Measurements from ENCODE around the gene SERP2. TPM values are rescaled to one million over a fixed set of nuclear protein-coding genes. Genes with fewer than 3 reads are reported as not detected.

The SERP2 gene
- total RNA-seq, 5 donors from 2014 or later (not counting 1 experiment from before 2014, with no cell fraction given) = 0.44 to 0.65 (median 0.47) TPM; not detected in 2

DNA sequence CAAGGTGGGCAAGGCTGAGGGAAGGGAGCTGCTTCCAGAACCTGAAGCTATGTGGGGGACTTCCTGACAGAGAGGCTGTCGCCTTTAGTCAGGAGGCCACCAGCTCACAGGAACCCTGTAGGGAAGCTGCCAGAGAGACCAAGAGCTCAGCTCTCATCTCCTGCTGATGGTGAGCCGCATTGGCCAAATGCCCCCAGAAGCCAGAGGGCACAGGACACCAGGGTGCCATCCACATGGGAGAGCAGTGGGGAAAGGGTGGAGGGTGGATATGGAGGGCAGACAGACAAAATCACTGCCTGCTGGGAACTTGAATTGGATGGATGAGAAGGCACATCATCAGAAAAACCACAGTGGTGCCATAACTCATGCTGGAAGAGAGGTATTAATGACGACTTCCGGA lies 36.0 kb downstream of the SERP2 start:
- Mint-ChIP-seq H3K9me3 (no peaks in the 10 kb centered on the region), H3K36me3 (no peaks in the 10 kb centered on the region), H3K27ac (no peak overlapping the region), H3K4me3 (no peak overlapping the region), H3K4me1 (peaks cover 0 to 5% (median 4%) of the 10 kb centered on the region in 3 donors), H3K27me3 (peaks cover 8 to 14% of the 10 kb centered on the region in 2 donors)
- DNase-seq = no peak
- H3K27ac ChIP-seq (ENCODE audit: low read length) = no peak overlapping the region
- H3K9me3 ChIP-seq = no peaks in the 10 kb centered on the region
- H3K4me3 ChIP-seq (ENCODE audit: control insufficient read depth in 1 of 2, extremely low read depth in 1 of 2, low read length in 1 of 2) = no peak overlapping the region
- POLR2A ChIA-PET = no interaction called here
- no peaks in the 10 kb centered on the region for H3K4me1 ChIP-seq (ENCODE audit: control insufficient read depth in 1 of 2, extremely low read depth in 1 of 2, insufficient read depth in 2 of 2, low read length in 2 of 2)
- CTCF ChIA-PET = no interaction called here
- H3K27me3 ChIP-seq (replicated peaks in 1 of 2; ENCODE audit: control insufficient read depth in 2 of 2, extremely low read depth in 1 of 2, insufficient read depth in 2 of 2, low read length in 1 of 2) = peaks cover 0 to 16% of the 10 kb centered on the region in 2 experiments
- WGBS (ENCODE audit: insufficient coverage) = 89% methylated on average over 3 of the region's 4 CpGs
- H3K36me3 ChIP-seq (ENCODE audit: control insufficient read depth in 2 of 2, extremely low read depth in 1 of 2, insufficient read depth in 1 of 2, low read length in 1 of 2) = no peaks in the 10 kb centered on the region
- ATAC-seq (replicated peaks in 1 of 4) = no peak

DNA sequence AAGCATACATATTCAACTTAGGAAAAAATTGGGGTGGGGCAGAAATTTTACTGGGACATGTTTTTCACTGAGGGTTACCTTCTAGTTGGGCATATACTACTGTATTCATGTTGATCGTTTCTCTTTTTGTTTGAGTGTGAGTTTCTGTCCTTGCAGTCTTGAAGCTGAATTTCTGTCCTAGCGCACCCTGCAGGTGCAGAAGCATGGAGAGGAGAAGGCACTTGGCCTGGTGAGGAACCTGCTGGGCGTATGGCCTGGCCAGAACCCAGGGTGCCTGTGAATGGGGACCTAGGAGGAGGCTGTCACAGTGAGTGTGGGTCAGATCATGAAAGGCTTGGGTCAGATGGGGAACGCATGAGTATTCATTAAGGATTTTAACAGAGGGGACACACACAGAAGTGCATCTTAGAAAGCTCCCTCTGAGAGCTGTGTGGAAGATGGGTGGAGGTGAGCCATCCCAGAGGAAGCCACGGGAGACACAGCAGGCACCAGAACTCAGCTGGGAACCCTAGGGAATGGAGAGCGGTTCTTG lies 36.8 kb downstream of the SERP2 start:
- ChIA-PET POLR2A (no interaction called here), CTCF (no interaction called here)
- H3K27ac Mint-ChIP-seq = no peak overlapping the region
- WGBS (ENCODE audit: insufficient coverage) = 74% methylated on average over 5 of the region's 6 CpGs
- Histone ChIP-seq H3K36me3 (ENCODE audit: control insufficient read depth in 2 of 2, extremely low read depth in 1 of 2, insufficient read depth in 1 of 2, low read length in 1 of 2) (no peaks in the 10 kb centered on the region), H3K27ac (ENCODE audit: low read length) (no peak overlapping the region), H3K9me3 (no peaks in the 10 kb centered on the region), H3K4me3 (ENCODE audit: control insufficient read depth in 1 of 2, extremely low read depth in 1 of 2, low read length in 1 of 2) (no peak overlapping the region), H3K4me1 (ENCODE audit: control insufficient read depth in 1 of 2, extremely low read depth in 1 of 2, insufficient read depth in 2 of 2, low read length in 2 of 2) (no peaks in the 10 kb centered on the region), H3K27me3 (replicated peaks in 1 of 2; ENCODE audit: control insufficient read depth in 2 of 2, extremely low read depth in 1 of 2, insufficient read depth in 2 of 2, low read length in 1 of 2) (peaks cover 0 to 14% of the 10 kb centered on the region in 2 experiments)
- H3K4me1 Mint-ChIP-seq = peaks cover 0 to 5% (median 4%) of the 10 kb centered on the region in 3 donors
- peaks cover 8 to 14% of the 10 kb centered on the region in 2 donors for H3K27me3 Mint-ChIP-seq
- no peak overlapping the region for H3K4me3 Mint-ChIP-seq
- H3K36me3 Mint-ChIP-seq = no peaks in the 10 kb centered on the region
- peak in 1 of 35 experiments; percentile 4 for DNase-seq
- no peaks in the 10 kb centered on the region for H3K9me3 Mint-ChIP-seq
- no peak for ATAC-seq (replicated peaks in 1 of 4)

DNA sequence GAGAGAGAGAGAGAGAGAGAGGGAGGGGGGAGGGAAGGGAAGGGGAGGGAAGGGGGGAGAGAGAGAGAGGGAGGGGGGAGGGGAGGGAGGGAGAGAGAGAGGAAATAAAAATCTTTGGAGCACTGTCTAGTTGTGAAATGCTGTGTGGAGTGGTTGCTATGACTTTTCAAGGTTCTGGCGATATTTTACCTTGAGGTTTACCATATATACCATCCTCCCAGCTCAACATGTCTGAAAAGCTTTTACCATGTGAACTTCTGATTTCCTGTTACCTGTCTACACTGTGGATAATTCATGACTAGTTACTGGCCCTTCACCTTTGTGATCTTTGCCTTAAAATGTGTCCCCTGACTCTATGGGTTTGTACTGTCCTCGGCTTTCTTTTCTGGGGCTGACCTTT lies 38.2 kb downstream of the SERP2 start:
- Mint-ChIP-seq H3K36me3 (no peaks in the 10 kb centered on the region), H3K9me3 (no peaks in the 10 kb centered on the region), H3K4me3 (no peak overlapping the region), H3K4me1 (peaks cover 0 to 5% (median 4%) of the 10 kb centered on the region in 3 donors), H3K27ac (no peak overlapping the region), H3K27me3 (peaks cover 8 to 10% of the 10 kb centered on the region in 2 donors)
- H3K4me1 ChIP-seq (ENCODE audit: control insufficient read depth in 1 of 2, extremely low read depth in 1 of 2, insufficient read depth in 2 of 2, low read length in 2 of 2) = no peaks in the 10 kb centered on the region
- H3K9me3 ChIP-seq = no peaks in the 10 kb centered on the region
- 40% methylated on average over 1 of the region's 2 CpGs for WGBS (ENCODE audit: insufficient coverage)
- ChIA-PET CTCF (no interaction called here), POLR2A (interaction anchor here in 1 of 2 donors (0.6 kb wide), 1 partner anchor 17 kb away, joined by 8 read pairs; no protein-coding TSS in a partner anchor)
- peaks cover 0 to 8% of the 10 kb centered on the region in 2 experiments for H3K27me3 ChIP-seq (replicated peaks in 1 of 2; ENCODE audit: control insufficient read depth in 2 of 2, extremely low read depth in 1 of 2, insufficient read depth in 2 of 2, low read length in 1 of 2)
- H3K27ac ChIP-seq (ENCODE audit: low read length) = no peak overlapping the region
- ATAC-seq (replicated peaks in 1 of 4) (no peak), DNase-seq (no peak)
- H3K4me3 ChIP-seq (ENCODE audit: control insufficient read depth in 1 of 2, extremely low read depth in 1 of 2, low read length in 1 of 2) = no peak overlapping the region
- no peaks in the 10 kb centered on the region for H3K36me3 ChIP-seq (ENCODE audit: control insufficient read depth in 2 of 2, extremely low read depth in 1 of 2, insufficient read depth in 1 of 2, low read length in 1 of 2)

- ChIA-PET POLR2A (no interaction called here), CTCF (no interaction called here)
- Mint-ChIP-seq H3K27ac (no peak overlapping the region), H3K9me3 (no peaks in the 10 kb centered on the region), H3K4me3 (no peak overlapping the region), H3K4me1 (peaks cover 0 to 5% (median 4%) of the 10 kb centered on the region in 3 donors), H3K36me3 (no peaks in the 10 kb centered on the region), H3K27me3 (peaks cover 3 to 10% of the 10 kb centered on the region in 2 donors)
- 96% methylated on average over 15 of the region's 16 CpGs for WGBS (ENCODE audit: insufficient coverage)
- H3K27me3 ChIP-seq (replicated peaks in 1 of 2; ENCODE audit: control insufficient read depth in 2 of 2, extremely low read depth in 1 of 2, insufficient read depth in 2 of 2, low read length in 1 of 2) = peaks cover 0 to 10% of the 10 kb centered on the region in 2 experiments
- no peaks in the 10 kb centered on the region for H3K4me1 ChIP-seq (ENCODE audit: control insufficient read depth in 1 of 2, extremely low read depth in 1 of 2, insufficient read depth in 2 of 2, low read length in 2 of 2)
- H3K27ac ChIP-seq (ENCODE audit: low read length) = no peak overlapping the region
- DNase-seq = no peak
- H3K36me3 ChIP-seq (ENCODE audit: control insufficient read depth in 2 of 2, extremely low read depth in 1 of 2, insufficient read depth in 1 of 2, low read length in 1 of 2) = no peaks in the 10 kb centered on the region
- H3K4me3 ChIP-seq (ENCODE audit: control insufficient read depth in 1 of 2, extremely low read depth in 1 of 2, low read length in 1 of 2) = no peak overlapping the region
- no peak for ATAC-seq (replicated peaks in 1 of 4)
- H3K9me3 ChIP-seq = no peaks in the 10 kb centered on the region
Observed at GRCh38 chr13:44412346-44412935, 38.8 kb downstream of the SERP2 start.

DNA sequence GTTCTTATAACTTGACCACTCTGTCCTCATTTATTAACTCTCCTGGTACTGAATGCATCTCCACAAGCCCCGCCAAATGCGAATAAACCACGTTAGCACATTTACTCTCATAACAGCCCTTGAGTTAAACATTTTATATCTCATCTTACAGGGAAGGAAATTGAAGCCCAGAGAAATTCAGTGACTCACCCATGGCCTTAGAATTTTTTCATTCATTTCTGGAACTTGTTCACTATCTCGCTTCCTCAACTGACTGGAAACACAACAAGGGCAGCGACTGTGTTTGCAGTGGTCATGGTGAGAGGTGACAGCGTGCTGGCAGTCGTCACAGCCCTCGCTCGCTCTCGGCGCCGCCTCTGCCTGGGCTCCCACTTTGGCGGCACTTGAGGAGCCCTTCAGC lies 39.5 kb downstream of the SERP2 start:
- Histone ChIP-seq H3K9me3 (no peaks in the 10 kb centered on the region), H3K27me3 (replicated peaks in 1 of 2; ENCODE audit: control insufficient read depth in 2 of 2, extremely low read depth in 1 of 2, insufficient read depth in 2 of 2, low read length in 1 of 2) (peaks cover 0 to 7% of the 10 kb centered on the region in 2 experiments), H3K36me3 (ENCODE audit: control insufficient read depth in 2 of 2, extremely low read depth in 1 of 2, insufficient read depth in 1 of 2, low read length in 1 of 2) (no peaks in the 10 kb centered on the region), H3K27ac (ENCODE audit: low read length) (no peak overlapping the region), H3K4me3 (ENCODE audit: control insufficient read depth in 1 of 2, extremely low read depth in 1 of 2, low read length in 1 of 2) (no peak overlapping the region), H3K4me1 (ENCODE audit: control insufficient read depth in 1 of 2, extremely low read depth in 1 of 2, insufficient read depth in 2 of 2, low read length in 2 of 2) (no peaks in the 10 kb centered on the region)
- ATAC-seq (replicated peaks in 1 of 4) (no peak), DNase-seq (no peak)
- no peak overlapping the region for H3K4me3 Mint-ChIP-seq
- WGBS (ENCODE audit: insufficient coverage) = 93% methylated on average over 7 of the region's 13 CpGs
- H3K4me1 Mint-ChIP-seq = peaks cover 0 to 5% (median 4%) of the 10 kb centered on the region in 3 donors
- CTCF ChIA-PET = no interaction called here
- H3K9me3 Mint-ChIP-seq = no peaks in the 10 kb centered on the region
- no peak overlapping the region for H3K27ac Mint-ChIP-seq
- peaks cover 3 to 10% of the 10 kb centered on the region in 2 donors for H3K27me3 Mint-ChIP-seq
- POLR2A ChIA-PET = no interaction called here
- no peaks in the 10 kb centered on the region for H3K36me3 Mint-ChIP-seq

DNA sequence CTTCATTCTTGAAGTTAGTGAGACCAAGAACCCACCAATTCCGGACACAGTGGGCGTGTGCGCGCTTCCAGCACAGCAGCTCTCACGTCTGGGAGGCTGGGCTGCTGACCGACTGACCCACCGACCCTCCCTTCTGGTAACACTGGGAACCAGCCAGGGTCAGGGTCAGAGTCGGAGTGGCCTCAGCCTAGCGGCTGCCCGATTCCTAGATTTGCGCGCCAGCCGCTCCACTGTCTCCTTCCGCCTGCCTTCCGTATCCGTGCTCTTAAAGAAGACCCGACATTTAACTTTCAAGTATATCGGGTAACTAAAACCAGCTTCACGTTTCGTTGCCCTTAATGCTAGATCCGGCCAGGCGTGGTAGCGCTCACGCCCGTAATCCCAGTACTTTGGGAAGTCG lies 41.1 kb downstream of the SERP2 start:
- no peaks in the 10 kb centered on the region for H3K9me3 ChIP-seq
- H3K4me3 ChIP-seq (ENCODE audit: control insufficient read depth in 1 of 2, extremely low read depth in 1 of 2, low read length in 1 of 2) = no peak overlapping the region
- no peaks in the 10 kb centered on the region for H3K36me3 Mint-ChIP-seq
- DNase-seq = no peak
- no peak overlapping the region for H3K27ac ChIP-seq (ENCODE audit: low read length)
- ChIA-PET CTCF (no interaction called here), POLR2A (no interaction called here)
- H3K4me3 Mint-ChIP-seq = peak overlapping the region in 1 of 3 donors; percentile 25
- no peaks in the 10 kb centered on the region for H3K9me3 Mint-ChIP-seq
- H3K27me3 ChIP-seq (replicated peaks in 1 of 2; ENCODE audit: control insufficient read depth in 2 of 2, extremely low read depth in 1 of 2, insufficient read depth in 2 of 2, low read length in 1 of 2) = peaks cover 0 to 3% of the 10 kb centered on the region in 2 experiments
- H3K36me3 ChIP-seq (ENCODE audit: control insufficient read depth in 2 of 2, extremely low read depth in 1 of 2, insufficient read depth in 1 of 2, low read length in 1 of 2) = no peaks in the 10 kb centered on the region
- no peaks in the 10 kb centered on the region for H3K4me1 ChIP-seq (ENCODE audit: control insufficient read depth in 1 of 2, extremely low read depth in 1 of 2, insufficient read depth in 2 of 2, low read length in 2 of 2)
- H3K27me3 Mint-ChIP-seq = peaks cover 0 to 3% of the 10 kb centered on the region in 2 donors
- 94% methylated on average over 26 of the region's 26 CpGs for WGBS (ENCODE audit: insufficient coverage)
- H3K27ac Mint-ChIP-seq = no peak overlapping the region
- peaks cover 0 to 5% (median 4%) of the 10 kb centered on the region in 3 donors for H3K4me1 Mint-ChIP-seq
- ATAC-seq (replicated peaks in 1 of 4) = no peak

All from T-cell (primary cell).